H9 (cell line): ENCODE data around the gene PLEKHG1. TPM values are rescaled to one million over a fixed set of nuclear protein-coding genes. Genes with fewer than 3 reads are reported as not detected.

ENCODE experiments used
- DNase-seq: peaks from one replicate; pipeline ENCODE4 v3.0.0-alpha.2; 2017
- H2AFZ ChIP-seq: one replicate; pipeline ENCODE4 v1.6.1; 2013; ENCODE audit warnings: mild to moderate bottlenecking, low read length, control low read depth, moderate library complexity
- H2AK5ac ChIP-seq: 2 replicates; pipeline ENCODE4 v1.6.1; 2013; ENCODE audit warnings: low read length, control low read depth, mixed read lengths; ENCODE audit not compliant: insufficient read length
- H2BK120ac ChIP-seq: one replicate; pipeline ENCODE4 v1.6.1; 2013; ENCODE audit warnings: low read depth, mild to moderate bottlenecking, low read length, control low read depth, inconsistent platforms; ENCODE audit not compliant: poor library complexity, severe bottlenecking
- H2BK12ac ChIP-seq: 2 replicates; pipeline ENCODE4 v1.6.1; 2013; ENCODE audit warnings: low read length, control low read depth, mixed read lengths, low read depth; ENCODE audit not compliant: insufficient read length
- H2BK15ac ChIP-seq: 2 replicates; pipeline ENCODE4 v1.6.1; 2013; ENCODE audit warnings: low read depth, low read length, control low read depth
- H2BK20ac ChIP-seq: one replicate; pipeline ENCODE4 v1.6.1; 2013; ENCODE audit warnings: low read depth, mild to moderate bottlenecking, low read length, control low read depth, inconsistent platforms; ENCODE audit not compliant: poor library complexity, severe bottlenecking
- H2BK5ac ChIP-seq: 2 replicates; pipeline ENCODE4 v1.6.1; 2013; ENCODE audit warnings: low read length, control low read depth, mixed read lengths; ENCODE audit not compliant: insufficient read length
- H3K14ac ChIP-seq: 2 replicates; pipeline ENCODE4 v1.6.1; 2013; ENCODE audit warnings: low read length, control low read depth; ENCODE audit not compliant: insufficient read depth
- H3K18ac ChIP-seq: 2 replicates; pipeline ENCODE4 v1.6.1; 2013; ENCODE audit warnings: low read depth, mild to moderate bottlenecking, mixed read lengths, low read length, control low read depth; ENCODE audit not compliant: insufficient read length
- H3K23ac ChIP-seq: 2 replicates; pipeline ENCODE4 v1.6.1; 2013; ENCODE audit warnings: low read length, control low read depth, mixed read lengths, low read depth; ENCODE audit not compliant: insufficient read length
- H3K23me2 ChIP-seq: 2 replicates; pipeline ENCODE4 v1.6.1; 2013; ENCODE audit warnings: low read depth, mild to moderate bottlenecking, mixed read lengths, low read length, control low read depth; ENCODE audit not compliant: insufficient read length, poor library complexity, severe bottlenecking
- H3K27ac ChIP-seq: 2 replicates; pipeline ENCODE4 v1.5.1; 2013; ENCODE audit warnings: low read length, control low read depth, mixed read lengths, low read depth; ENCODE audit not compliant: insufficient read length
- H3K27me3 ChIP-seq: 2 replicates; pipeline ENCODE4 v1.6.1; 2013; ENCODE audit warnings: low read length, control low read depth, inconsistent platforms; ENCODE audit not compliant: insufficient read depth
- H3K4ac ChIP-seq: 2 replicates; pipeline ENCODE4 v1.6.1; 2013; ENCODE audit warnings: low read depth, mild to moderate bottlenecking, control low read depth, inconsistent platforms, low read length, moderate library complexity
- H3K4me1 ChIP-seq: 2 replicates; pipeline ENCODE4 v1.6.1; 2013; ENCODE audit warnings: low read length, control low read depth, inconsistent platforms; ENCODE audit not compliant: insufficient read depth
- H3K4me2 ChIP-seq: 2 replicates; pipeline ENCODE4 v1.6.1; 2013; ENCODE audit warnings: low read length, control low read depth, mixed read lengths; ENCODE audit not compliant: insufficient read length, insufficient read depth
- H3K56ac ChIP-seq: 2 replicates; pipeline ENCODE4 v1.6.1; 2013; ENCODE audit warnings: low read depth, mild to moderate bottlenecking, mixed read lengths, low read length, control low read depth; ENCODE audit not compliant: insufficient read length
- H3K79me1 ChIP-seq: 2 replicates; pipeline ENCODE4 v1.6.1; 2013; ENCODE audit warnings: low read depth, mild to moderate bottlenecking, moderate library complexity, low read length, control low read depth, inconsistent platforms; ENCODE audit not compliant: insufficient read depth, poor library complexity, severe bottlenecking
- H3K79me2 ChIP-seq: 2 replicates; pipeline ENCODE4 v1.6.1; 2013; ENCODE audit warnings: low read length, control low read depth, inconsistent platforms; ENCODE audit not compliant: insufficient read depth
- H3K9ac ChIP-seq: 2 replicates; pipeline ENCODE4 v1.6.1; 2013; ENCODE audit warnings: low read length, control low read depth, mixed read lengths; ENCODE audit not compliant: insufficient read length; ENCODE audit errors: extremely low read depth
- H3K9me3 ChIP-seq: one replicate; pipeline ENCODE4 v1.6.1; 2013; ENCODE audit warnings: low read depth, low read length, inconsistent platforms; ENCODE audit not compliant: control insufficient read depth
- H3T11ph ChIP-seq: one replicate; pipeline ENCODE4 v1.6.1; 2013; ENCODE audit warnings: mild to moderate bottlenecking, low read length, control low read depth, inconsistent platforms
- H4K20me1 ChIP-seq: one replicate; pipeline ENCODE4 v1.6.1; 2013; ENCODE audit not compliant: control insufficient read depth, insufficient read length, insufficient read depth
- H4K5ac ChIP-seq: 2 replicates; pipeline ENCODE4 v1.6.1; 2013; ENCODE audit warnings: low read depth, mild to moderate bottlenecking, mixed read lengths, low read length, control low read depth; ENCODE audit not compliant: insufficient read length
- H4K8ac ChIP-seq: replicated peaks from 2 replicates; pipeline ENCODE4 v1.6.1; 2013; ENCODE audit warnings: low read length, control low read depth, mixed read lengths, low read depth; ENCODE audit not compliant: insufficient read length
- H4K91ac ChIP-seq: 2 replicates; pipeline ENCODE4 v1.6.1; 2013; ENCODE audit warnings: low read depth, mild to moderate bottlenecking, moderate library complexity, mixed read lengths, low read length, control low read depth; ENCODE audit not compliant: insufficient read length
- H3K27ac Mint-ChIP-seq, 3 experiments: 2 replicates in 2 of 3; 3 replicates in 1 of 3; pipeline ENCODE4 v1.8.0; 2020 to 2021; ENCODE audit warnings: mixed read lengths in 3 of 3, mild to moderate bottlenecking in 1 of 3, moderate library complexity in 1 of 3
- H3K27me3 Mint-ChIP-seq: 2 replicates; pipeline ENCODE4 v1.8.0; 2021; ENCODE audit warnings: low read depth, mild to moderate bottlenecking, moderate library complexity, mixed read lengths
- H3K36me3 Mint-ChIP-seq, 3 experiments: 2 replicates in 2 of 3; 3 replicates in 1 of 3; pipeline ENCODE4 v1.8.0; 2020 to 2021; ENCODE audit warnings: low read depth in 3 of 3, mixed read lengths in 3 of 3; ENCODE audit not compliant: insufficient read depth in 1 of 3
- H3K4me1 Mint-ChIP-seq, 2 experiments: 2 replicates each; pipeline ENCODE4 v1.8.0; 2020; ENCODE audit warnings: mixed read lengths in 2 of 2
- H3K4me3 Mint-ChIP-seq, 2 experiments: 2 replicates in 1 of 2; 3 replicates in 1 of 2; pipeline ENCODE4 v1.8.0; 2020 to 2021; ENCODE audit warnings: mild to moderate bottlenecking in 2 of 2, mixed read lengths in 2 of 2, moderate library complexity in 1 of 2
- H3K9me3 Mint-ChIP-seq, 2 experiments: 2 replicates in 1 of 2; 3 replicates in 1 of 2; pipeline ENCODE4 v1.8.0; 2020; ENCODE audit warnings: mild to moderate bottlenecking in 2 of 2, mixed read lengths in 2 of 2, moderate library complexity in 1 of 2
- CTCF ChIP-seq: fragments of 200-600 bp; sonication (generic); conservative IDR thresholded peaks from 3 replicates; pipeline ENCODE4 v1.8.0; 2021; ENCODE audit warnings: antibody characterized with exemption, mild to moderate bottlenecking
- WGBS: extraction: QIAGEN DNeasy Blood & Tissue Kit; methylation state at CpG from one replicate; pipeline ENCODE4 v1.1.7; 2013; ENCODE audit warnings: missing lambda C conversion rate, low lambda C conversion rate, mixed read lengths; ENCODE audit not compliant: insufficient read length; ENCODE audit errors: extremely low coverage; 5-methylcytosine and 5-hydroxymethylcytosine counted together
- total RNA-seq: library from RNA; stranded (reverse); gene quantifications from 2 replicates; pipeline ENCODE4 v1.2.1, GENCODE V29; 2021

The PLEKHG1 gene
- total RNA-seq, 1 experiment from 2014 or later, result 1.0 TPM

- Histone ChIP-seq H3K4me1 (no peaks in the 10 kb centered on the region), H3K18ac (no peak overlapping the region), H2BK12ac (no peak overlapping the region), H3K14ac (no peak overlapping the region), H3K4ac (no peak overlapping the region), H4K8ac (no peak overlapping the region), H3K79me1 (no peaks in the 10 kb centered on the region), H3K56ac (no peak overlapping the region), H2AK5ac (no peak overlapping the region), H3K27me3 (peaks cover 20% of the 10 kb centered on the region; the same call in 1 of the 2 replicates), H3K9me3 (no peaks in the 10 kb centered on the region), H3T11ph (no peak overlapping the region), H3K23me2 (peaks cover 2% of the 10 kb centered on the region), H4K5ac (no peak overlapping the region), H2AFZ (no peak overlapping the region), H3K27ac (no peak overlapping the region), H2BK5ac (no peak overlapping the region), H2BK120ac (no peak overlapping the region), H2BK20ac (no peak overlapping the region), H4K91ac (no peak overlapping the region), H3K9ac (no peak overlapping the region), H3K79me2 (no peaks in the 10 kb centered on the region), H2BK15ac (no peak overlapping the region), H4K20me1 (no peaks in the 10 kb centered on the region), H3K23ac (no peak overlapping the region), H3K4me2 (no peak overlapping the region)
- H3K4me3 Mint-ChIP-seq, result no peak overlapping the region
- no peaks in the 10 kb centered on the region for H3K36me3 Mint-ChIP-seq
- H3K27ac Mint-ChIP-seq, result no peak overlapping the region
- no peaks in the 10 kb centered on the region for H3K9me3 Mint-ChIP-seq
- WGBS, result no CpG with 5 or more reads among the region's 4 CpGs
- peaks cover 81% of the 10 kb centered on the region for H3K27me3 Mint-ChIP-seq
- no peak for DNase-seq
- TF ChIP-seq CTCF, result no peak
- peaks cover 15 to 19% of the 10 kb centered on the region in 2 experiments for H3K4me1 Mint-ChIP-seq
Observed at GRCh38 chr6:150603176-150603575, 3.5 kb downstream of the PLEKHG1 start.
